Measurements from ENCODE around the gene PLET1. TPM values are rescaled to one million over a fixed set of nuclear protein-coding genes. Genes with fewer than 3 reads are reported as not detected.
A peak's percentile ranks its signal among the peaks of the same experiment; 100 is the strongest.

PLET1 gene
- total RNA-seq (2014; rRNA removed; shearing (Covaris generic)): not detected in 2 replicates

- DNase-seq (ENCODE audit: low spot score): no peak
Observed at GRCh38 chr11:112260490-112260889, at the start of gene PLET1. Gene PLET1 (minus strand): TSS chr11:112260860. CDS start chr11:112260589, 271 bp downstream.

- DNase-seq (ENCODE audit: low spot score): no peak
Observed at GRCh38 chr11:112310419-112310818, 49.8 kb upstream of the PLET1 start.

GRCh38 chr11:112308651-112309050 is 48.0 kb upstream of the PLET1 start:
- no peak for DNase-seq (ENCODE audit: low spot score)

GRCh38 chr11:112307616-112308015 is 47.0 kb upstream of the PLET1 start:
- DNase-seq (ENCODE audit: low spot score): no peak

- DNase-seq (ENCODE audit: low spot score): no peak
Observed at GRCh38 chr11:112306230-112306629, 45.6 kb upstream of the PLET1 start.

- DNase-seq (ENCODE audit: low spot score): no peak
Observed at GRCh38 chr11:112304914-112305313, 44.3 kb upstream of the PLET1 start.

- no peak for DNase-seq (ENCODE audit: low spot score)
Observed at GRCh38 chr11:112303616-112304015, 43.0 kb upstream of the PLET1 start.

GRCh38 chr11:112302226-112302868 is 41.7 kb upstream of the PLET1 start:
- DNase-seq (ENCODE audit: low spot score): no peak

- no peak for DNase-seq (ENCODE audit: low spot score)
Observed at GRCh38 chr11:112300094-112300786, 39.6 kb upstream of the PLET1 start.

GRCh38 chr11:112298535-112298934 is 37.9 kb upstream of the PLET1 start:
- DNase-seq (ENCODE audit: low spot score): no peak

GRCh38 chr11:112297248-112297866 is 36.7 kb upstream of the PLET1 start:
- no peak for DNase-seq (ENCODE audit: low spot score)

GRCh38 chr11:112296044-112296443 is 35.4 kb upstream of the PLET1 start:
- DNase-seq (ENCODE audit: low spot score): no peak

GRCh38 chr11:112294688-112295340 is 34.2 kb upstream of the PLET1 start:
- DNase-seq (ENCODE audit: low spot score): no peak

GRCh38 chr11:112293614-112294013 is 33.0 kb upstream of the PLET1 start:
- no peak for DNase-seq (ENCODE audit: low spot score)

GRCh38 chr11:112292785-112293407 is 32.2 kb upstream of the PLET1 start:
- DNase-seq (ENCODE audit: low spot score): no peak

- DNase-seq (ENCODE audit: low spot score): no peak
Observed at GRCh38 chr11:112292188-112292587, 31.5 kb upstream of the PLET1 start.

- DNase-seq (ENCODE audit: low spot score): no peak
Observed at GRCh38 chr11:112291191-112291590, 30.5 kb upstream of the PLET1 start.

GRCh38 chr11:112290493-112290850 is 29.8 kb upstream of the PLET1 start:
- peak; percentile 1 for DNase-seq (ENCODE audit: low spot score)

- peak; percentile 58 for DNase-seq (ENCODE audit: low spot score)
Observed at GRCh38 chr11:112289588-112290492, 29.2 kb upstream of the PLET1 start.

GRCh38 chr11:112288021-112288420 is 27.4 kb upstream of the PLET1 start:
- no peak for DNase-seq (ENCODE audit: low spot score)

- DNase-seq (ENCODE audit: low spot score): no peak
Observed at GRCh38 chr11:112285841-112286311, 25.2 kb upstream of the PLET1 start.
